B cell (primary cell): Measurements from ENCODE around the gene CASP4. TPM values are rescaled to one million over a fixed set of nuclear protein-coding genes. Genes with fewer than 3 reads are reported as not detected.

Experiments used
- ATAC-seq: fragments of 200-7000 bp; cut with Tn5 transposase; one replicate; pipeline ENCODE4 v1.10.0; 2021; ENCODE audit warnings: low read depth, mild to moderate bottlenecking, moderate number of reproducible peaks, moderate library complexity
- CTCF ChIA-PET: fragments of 350-600 bp; sonication (Branson Sonifier 250); formaldehyde crosslinking; loops from one replicate; lab custom pipeline; 2021; ENCODE audit warnings: antibody characterized with exemption, inconsistent platforms; lab: Charles Lee
- POLR2A ChIA-PET: fragments of 350-600 bp; sonication (Branson Sonifier 250); formaldehyde crosslinking; loops from one replicate; lab custom pipeline; 2021; ENCODE audit warnings: antibody characterized with exemption; lab: Charles Lee
- DNase-seq: peaks from one replicate; pipeline ENCODE4 v3.0.0; 2013
- H2AFZ ChIP-seq: 2 replicates; pipeline ENCODE4 v1.6.1; 2012; ENCODE audit warnings: mild to moderate bottlenecking, low read depth, low read length; ENCODE audit not compliant: insufficient read depth, poor library complexity, severe bottlenecking
- H3K27ac ChIP-seq, 2 donors: 1 replicate in 1 of 2; 2 replicates in 1 of 2; pipeline ENCODE4 v1.5.1; 2012 to 2013; ENCODE audit warnings: low read length in 2 of 2, mild to moderate bottlenecking in 2 of 2, moderate library complexity in 1 of 2
- H3K27me3 ChIP-seq, 4 experiments: fragments of 200-600 bp in 1 of 4; sonication (generic) in 1 of 4; replicated peaks in 1 of 4; 1 replicate in 2 of 4; 2 replicates in 2 of 4; pipeline versions ENCODE4 v1.6.1 to v1.7.0; 2013 to 2016; ENCODE audit warnings: low read length in 3 of 4, mild to moderate bottlenecking in 2 of 4, mixed read lengths in 1 of 4, moderate library complexity in 1 of 4; ENCODE audit not compliant: insufficient read depth in 4 of 4, control insufficient read depth in 3 of 4; ENCODE audit errors: control extremely low read depth in 1 of 4
- H3K36me3 ChIP-seq, 2 experiments: replicated peaks in 1 of 2; 1 replicate in 1 of 2; 2 replicates in 1 of 2; pipeline versions ENCODE4 v1.6.1 to v1.7.1; 2013; ENCODE audit warnings: low read length in 1 of 2; ENCODE audit not compliant: insufficient read depth in 2 of 2, control insufficient read depth in 1 of 2; ENCODE audit errors: control extremely low read depth in 1 of 2, extremely low read depth in 1 of 2
- H3K4me1 ChIP-seq, 2 donors: fragments of 200-600 bp in 1 of 2; sonication (generic) in 1 of 2; 1 replicate in 1 of 2; 2 replicates in 1 of 2; pipeline versions ENCODE4 v1.5.1 to v1.6.1; 2013 to 2017; ENCODE audit warnings: low read length in 2 of 2; ENCODE audit not compliant: control insufficient read depth in 2 of 2, insufficient read depth in 2 of 2
- H3K4me2 ChIP-seq: replicated peaks from 2 replicates; pipeline ENCODE3; 2012; ENCODE audit warnings: mild to moderate bottlenecking, low read depth, low read length; ENCODE audit not compliant: poor library complexity, severe bottlenecking
- H3K4me3 ChIP-seq, 5 experiments: fragments of 200-600 bp in 1 of 5; sonication (generic) in 1 of 5; 1 replicate in 3 of 5; 2 replicates in 2 of 5; pipeline versions ENCODE4 v1.5.1 to v1.7.0; 2011 to 2016; ENCODE audit warnings: low read length in 4 of 5, mild to moderate bottlenecking in 4 of 5, low read depth in 2 of 5, control low read depth in 1 of 5, moderate library complexity in 1 of 5; ENCODE audit not compliant: insufficient read depth in 1 of 5; ENCODE audit errors: control extremely low read depth in 1 of 5, extremely low read depth in 1 of 5
- H3K79me2 ChIP-seq: fragments of 200-600 bp; sonication (generic); one replicate; pipeline ENCODE4 v1.6.0; 2016; ENCODE audit warnings: low read length; ENCODE audit not compliant: control insufficient read depth, insufficient read depth
- H3K9ac ChIP-seq: fragments of 200-600 bp; sonication (generic); 2 replicates; pipeline ENCODE4 v1.6.1; 2017; ENCODE audit warnings: mild to moderate bottlenecking, low read length, moderate library complexity
- H3K9me3 ChIP-seq, 3 donors: one replicate each; pipeline versions ENCODE4 v1.6.1 to v1.7.1; 2013; ENCODE audit warnings: low read length in 2 of 3; ENCODE audit not compliant: control insufficient read depth in 2 of 3, insufficient read depth in 1 of 3; ENCODE audit errors: control extremely low read depth in 1 of 3
- H4K20me1 ChIP-seq: 2 replicates; pipeline ENCODE4 v1.6.0; 2012; ENCODE audit warnings: mild to moderate bottlenecking, low read length; ENCODE audit not compliant: insufficient read depth, control insufficient read depth, poor library complexity, severe bottlenecking
- H3K27ac Mint-ChIP-seq: one replicate; pipeline ENCODE4 v1.8.0; 2021; ENCODE audit warnings: mixed read lengths
- H3K27me3 Mint-ChIP-seq: one replicate; pipeline ENCODE4 v1.8.0; 2021; ENCODE audit warnings: mixed read lengths
- H3K4me1 Mint-ChIP-seq: one replicate; pipeline ENCODE4 v1.8.0; 2021; ENCODE audit warnings: mixed read lengths
- H3K4me3 Mint-ChIP-seq: one replicate; pipeline ENCODE4 v1.8.0; 2021; ENCODE audit warnings: mixed read lengths
- H3K9me3 Mint-ChIP-seq: one replicate; pipeline ENCODE4 v1.8.0; 2022; ENCODE audit warnings: mixed read lengths; ENCODE audit not compliant: insufficient read depth
- EZH2 ChIP-seq: IDR thresholded peaks from 2 replicates; pipeline ENCODE4 v1.6.1; 2012; ENCODE audit warnings: borderline replicate concordance, low read depth, mild to moderate bottlenecking, moderate library complexity, low read length; ENCODE audit not compliant: insufficient read depth, poor library complexity, severe bottlenecking
- WGBS: methylation state at CpG from one replicate; pipeline ENCODE4 v1.1.5; 2013; ENCODE audit warnings: missing lambda C conversion rate; ENCODE audit not compliant: insufficient coverage; 5-methylcytosine and 5-hydroxymethylcytosine counted together
- intact Hi-C: fragments of 100-400 bp; cut with micrococcal nuclease; formaldehyde crosslinking; loops from one replicate; pipeline ENCODE4 v1.10.0; 2022
- polyA plus RNA-seq: library from polyadenylated mRNA; depleted of rRNA; stranded (reverse); fragments of >200 nt; gene quantifications from 2 replicates; pipeline ENCODE4 v1.2.3, GENCODE V29; 2012
- total RNA-seq, 2 donors: library from RNA; stranded (reverse); fragments of 120-200 nt in 1 of 2; gene quantifications; 1 replicate in 1 of 2; 2 replicates in 1 of 2; pipeline versions ENCODE4 v1.2.3 to v1.2.4, GENCODE V29; 2013 to 2022
- TF ChIP-seq, protein P1 (sequence below): fragments of 200-600 bp; IDR thresholded peaks from one replicate; pipeline ENCODE4 v1.8.0; 2022; ENCODE audit warnings: antibody characterized with exemption, mild to moderate bottlenecking

Gene CASP4
- total and polyA plus RNA-seq, 2 donors (not counting 1 experiment from before 2014, with no cell fraction given): 72.4 to 157 TPM

DNA sequence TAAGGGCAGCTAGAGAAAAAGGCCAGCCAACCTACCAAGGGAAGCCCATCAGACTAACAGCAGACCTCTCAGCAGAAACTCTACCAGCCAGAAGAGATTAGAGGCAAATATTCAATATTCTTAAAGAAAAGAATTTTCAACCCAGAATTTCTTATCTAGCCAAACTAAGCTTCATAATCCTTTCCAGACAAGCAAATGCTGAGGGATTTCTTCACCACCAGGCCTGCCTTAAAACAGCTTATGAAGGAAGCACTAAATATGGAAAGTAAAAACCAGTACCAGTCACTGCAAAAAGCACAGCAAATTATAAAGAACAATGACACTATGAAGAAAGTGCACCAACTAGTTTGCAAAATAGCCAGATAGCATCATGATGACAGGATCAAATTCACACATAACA, 39.6 kb downstream of the CASP4 start:
- intact Hi-C loops: no loop called here
- no peak overlapping the region for H3K4me3 Mint-ChIP-seq

DNA sequence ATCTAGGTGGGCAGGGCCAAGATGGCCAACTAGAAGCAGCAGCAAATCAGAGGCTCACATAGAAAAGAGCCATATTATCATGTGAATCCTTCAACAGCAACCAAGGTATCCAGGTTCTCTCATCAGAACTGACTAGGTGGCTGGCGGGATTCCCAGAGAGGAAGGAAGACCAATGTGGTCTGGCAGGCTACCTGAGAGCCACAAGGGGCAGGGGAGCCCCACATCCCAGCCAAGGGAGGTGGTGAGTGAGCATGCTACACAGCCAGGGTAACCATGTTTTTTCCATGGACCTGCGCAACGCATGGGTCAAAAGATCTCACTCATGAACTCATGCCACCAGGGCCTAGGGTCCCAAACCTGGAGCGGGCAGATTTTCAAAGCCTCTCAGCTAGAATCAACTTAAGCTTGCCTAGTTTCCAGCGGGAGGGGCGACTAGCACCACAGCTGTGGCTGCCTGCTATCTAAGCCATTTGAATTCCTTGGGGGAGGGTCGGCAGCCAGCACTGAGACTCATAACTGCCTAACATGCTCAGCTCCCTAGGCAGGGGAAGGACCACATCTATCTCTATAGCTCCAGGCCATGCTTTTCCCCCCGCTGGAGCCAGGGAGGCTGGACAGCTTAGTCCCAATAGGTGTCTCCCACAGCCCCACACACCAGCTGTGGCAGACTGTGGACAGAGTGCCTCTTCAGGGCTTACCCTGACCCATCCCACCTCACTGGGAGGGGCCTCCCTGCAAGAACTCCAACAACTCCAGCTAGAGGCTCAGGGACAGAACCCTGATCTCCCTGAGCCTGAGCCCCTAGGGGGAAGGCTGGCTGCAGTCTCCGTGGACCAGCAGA, 41.4 kb downstream of the CASP4 start:
- Histone ChIP-seq H3K9me3 (peaks cover 0 to 7% (median 3%) of the 10 kb centered on the region in 3 donors), H3K4me2 (no peak overlapping the region), H3K4me1 (peaks cover 9 to 15% of the 10 kb centered on the region in 2 donors), H3K27ac (no peak overlapping the region), H4K20me1 (no peaks in the 10 kb centered on the region), H3K36me3 (no peaks in the 10 kb centered on the region), H2AFZ (no peak overlapping the region), H3K79me2 (no peaks in the 10 kb centered on the region), H3K27me3 (no peaks in the 10 kb centered on the region), H3K9ac (no peak overlapping the region), H3K4me3 (no peak overlapping the region)
- 85% methylated on average over 7 of the region's 9 CpGs for WGBS
- Mint-ChIP-seq H3K27me3 (no peaks in the 10 kb centered on the region), H3K9me3 (peaks cover 32% of the 10 kb centered on the region), H3K4me3 (no peak overlapping the region), H3K4me1 (peaks cover 50% of the 10 kb centered on the region), H3K27ac (no peak overlapping the region)
- intact Hi-C loops: no loop called here
- ATAC-seq: no peak
- ChIA-PET CTCF (interaction anchor here (1.5 kb wide), 1 partner anchor 13 kb away, joined by 3 read pairs; no protein-coding TSS in a partner anchor), POLR2A (no interaction called here)
- DNase-seq: no peak
- TF ChIP-seq, protein P1, sequence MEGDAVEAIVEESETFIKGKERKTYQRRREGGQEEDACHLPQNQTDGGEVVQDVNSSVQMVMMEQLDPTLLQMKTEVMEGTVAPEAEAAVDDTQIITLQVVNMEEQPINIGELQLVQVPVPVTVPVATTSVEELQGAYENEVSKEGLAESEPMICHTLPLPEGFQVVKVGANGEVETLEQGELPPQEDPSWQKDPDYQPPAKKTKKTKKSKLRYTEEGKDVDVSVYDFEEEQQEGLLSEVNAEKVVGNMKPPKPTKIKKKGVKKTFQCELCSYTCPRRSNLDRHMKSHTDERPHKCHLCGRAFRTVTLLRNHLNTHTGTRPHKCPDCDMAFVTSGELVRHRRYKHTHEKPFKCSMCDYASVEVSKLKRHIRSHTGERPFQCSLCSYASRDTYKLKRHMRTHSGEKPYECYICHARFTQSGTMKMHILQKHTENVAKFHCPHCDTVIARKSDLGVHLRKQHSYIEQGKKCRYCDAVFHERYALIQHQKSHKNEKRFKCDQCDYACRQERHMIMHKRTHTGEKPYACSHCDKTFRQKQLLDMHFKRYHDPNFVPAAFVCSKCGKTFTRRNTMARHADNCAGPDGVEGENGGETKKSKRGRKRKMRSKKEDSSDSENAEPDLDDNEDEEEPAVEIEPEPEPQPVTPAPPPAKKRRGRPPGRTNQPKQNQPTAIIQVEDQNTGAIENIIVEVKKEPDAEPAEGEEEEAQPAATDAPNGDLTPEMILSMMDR: no peak
- TF ChIP-seq EZH2: no peak

More for the DNA sequence above, 39.6 kb downstream of the CASP4 start:
- Mint-ChIP-seq H3K4me1 (peaks cover 53% of the 10 kb centered on the region), H3K27me3 (no peaks in the 10 kb centered on the region), H3K27ac (no peak overlapping the region), H3K9me3 (peaks cover 41% of the 10 kb centered on the region)
- Histone ChIP-seq H3K4me3 (no peak overlapping the region), H3K36me3 (no peaks in the 10 kb centered on the region), H3K9ac (no peak overlapping the region), H3K27me3 (no peaks in the 10 kb centered on the region), H3K27ac (no peak overlapping the region), H4K20me1 (no peaks in the 10 kb centered on the region), H3K4me2 (no peak overlapping the region), H3K4me1 (peaks cover 13 to 20% of the 10 kb centered on the region in 2 donors), H3K79me2 (no peaks in the 10 kb centered on the region), H3K9me3 (peaks cover 3 to 9% (median 6%) of the 10 kb centered on the region in 3 donors), H2AFZ (no peak overlapping the region)
- DNase-seq (no peak), ATAC-seq (no peak)
- ChIA-PET POLR2A (no interaction called here), CTCF (no interaction called here)
- TF ChIP-seq EZH2: no peak
- TF ChIP-seq, protein P1: no peak
